H1 (cell line): Measurements from ENCODE around the gene FAM83C. TPM values are rescaled to one million over a fixed set of nuclear protein-coding genes. Genes with fewer than 3 reads are reported as not detected.

Source experiments
- CBX5 ChIP-seq: fragments of 300-800, 300-1000 bp; sonication (generic); IDR thresholded peaks from 2 replicates; pipeline ENCODE4 v1.7.1; 2016; ENCODE audit warnings: antibody characterized with exemption, low read length, low read depth
- CBX8 ChIP-seq: fragments of 300-800, 300-1000 bp; sonication (generic); IDR thresholded peaks from 2 replicates; pipeline ENCODE4 v1.7.1; 2016; ENCODE audit warnings: low read depth, low read length, borderline replicate concordance
- JUND ChIP-seq: IDR thresholded peaks from 2 replicates; pipeline ENCODE4 v1.6.1; 2011; ENCODE audit warnings: mild to moderate bottlenecking, improper control_type of control experiment, low read length
- RBBP5 ChIP-seq: IDR thresholded peaks from 2 replicates; pipeline ENCODE4 v1.7.1; 2012; ENCODE audit warnings: low read depth, mild to moderate bottlenecking, inconsistent platforms, low read length, moderate library complexity, borderline replicate concordance
- SIRT6 ChIP-seq: IDR thresholded peaks from one replicate; pipeline ENCODE4 v1.7.1; 2012; ENCODE audit warnings: low read length, inconsistent platforms
- TAF1 ChIP-seq: IDR thresholded peaks from 2 replicates; pipeline ENCODE4 v1.6.1; 2011; ENCODE audit warnings: mild to moderate bottlenecking, low read depth, low read length
- TBP ChIP-seq: IDR thresholded peaks from 2 replicates; pipeline ENCODE4 v1.6.1; 2011; ENCODE audit warnings: low read depth, low read length, improper control_type of control experiment
- polyA plus RNA-seq, 7 experiments: library from polyadenylated mRNA; depleted of rRNA in 3 of 7; stranded (reverse) in 5 of 7; unstranded in 2 of 7; fragments of >200 nt in 5 of 7; fragments of 200-250 nt in 2 of 7; gene quantifications; 1 replicate in 5 of 7; 2 replicates in 1 of 7; 4 replicates in 1 of 7; pipeline versions ENCODE4 v1.2.1 to v1.2.3, GENCODE V29; 2011 to 2013; ENCODE audit warnings: missing spikeins in 2 of 7, mixed read lengths in 2 of 7
- total RNA-seq: library from RNA; stranded (reverse); fragmentation: NEBNext Ultra II Directional; extraction: Animal tissue kit (Norgen Biotek cat#: 25700); gene quantifications from 2 replicates; pipeline ENCODE4 v1.2.1, GENCODE V29; 2021

FAM83C gene
- total and polyA plus RNA-seq, 2 of the 8 experiments (the other 6 are each of a cell fraction or from before 2014, with no cell fraction given), result not detected

DNA sequence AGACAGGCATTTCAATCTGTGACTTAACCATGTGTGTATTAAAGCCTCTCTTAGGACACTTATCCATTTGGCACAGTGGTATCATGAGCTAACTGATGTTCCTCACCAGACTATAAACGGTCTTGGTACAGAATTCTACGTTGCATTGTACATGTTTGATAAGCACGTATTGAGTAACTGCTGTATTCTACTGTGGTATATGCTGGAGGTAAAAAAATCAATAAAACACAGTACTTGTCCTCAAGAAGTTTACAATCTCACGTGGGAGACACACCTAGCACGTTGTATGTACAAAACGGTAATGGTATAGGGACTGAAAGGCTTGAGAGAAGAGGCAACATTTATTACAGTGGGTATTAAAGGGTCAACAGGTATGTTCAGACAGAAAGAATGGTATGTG lies 33.2 kb upstream of the FAM83C start (continued):
- TF ChIP-seq SIRT6 (no peak), TAF1 (no peak), CBX5 (no peak), TBP (no peak), JUND (no peak), CBX8 (no peak), RBBP5 (no peak)
